ENCODE results near the gene HDAC3. TPM values are rescaled to one million over a fixed set of nuclear protein-coding genes. Genes with fewer than 3 reads are reported as not detected.

HDAC3 gene
- total and polyA plus RNA-seq, 9 donors: 39.8 to 62.2 (median 55.4) TPM

- H3K27ac ChIP-seq (ENCODE audit: low read length): no peak overlapping the region
- H3K9me3 ChIP-seq (replicated peaks; ENCODE audit: control insufficient read depth, low read depth, low read length): no peaks in the 10 kb centered on the region
- H3K4me3 ChIP-seq (ENCODE audit: low read length): no peak overlapping the region
- H3K36me3 ChIP-seq (ENCODE audit: control insufficient read depth, insufficient read depth, low read length): peaks cover 20% of the 10 kb centered on the region
- H3K27me3 ChIP-seq (ENCODE audit: control insufficient read depth, insufficient read depth, low read length): peaks cover 4% of the 10 kb centered on the region
- no peak for DNase-seq
- WGBS (ENCODE audit: insufficient coverage): 83% methylated on average over 3 of the region's 3 CpGs
- peaks cover 10% of the 10 kb centered on the region for H3K4me1 ChIP-seq (ENCODE audit: control insufficient read depth, insufficient read depth, low read length)
Observed at GRCh38 chr5:141647851-141648250, 11.2 kb upstream of the HDAC3 start.

DNA sequence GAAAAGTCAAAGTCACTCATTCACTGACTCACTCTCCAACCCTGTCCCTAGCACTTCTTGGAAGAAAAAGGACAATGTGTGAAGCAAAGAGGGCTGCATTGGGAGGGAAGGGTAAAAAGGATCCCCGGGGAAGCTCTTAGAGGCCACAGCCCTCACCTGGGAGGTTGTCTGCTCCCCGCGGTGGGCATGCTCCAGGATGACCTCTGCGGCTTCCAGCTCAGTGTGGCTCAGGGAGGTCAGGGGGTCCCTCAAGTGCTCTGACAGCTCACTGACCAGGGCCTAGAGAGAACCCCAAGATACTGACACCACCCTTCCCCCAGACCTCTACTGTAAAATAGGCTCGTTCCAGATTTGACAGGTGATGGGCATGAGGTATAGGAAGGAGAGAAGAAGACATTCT lies 10.6 kb upstream of the HDAC3 start:
- H3K4me3 ChIP-seq (ENCODE audit: low read length): no peak overlapping the region
- DNase-seq: no peak
- WGBS (ENCODE audit: insufficient coverage): 100% methylated on average over 3 of the region's 5 CpGs
- no peaks in the 10 kb centered on the region for H3K9me3 ChIP-seq (replicated peaks; ENCODE audit: control insufficient read depth, low read depth, low read length)
- H3K27me3 ChIP-seq (ENCODE audit: control insufficient read depth, insufficient read depth, low read length): peaks cover 4% of the 10 kb centered on the region
- H3K27ac ChIP-seq (ENCODE audit: low read length): no peak overlapping the region
- H3K36me3 ChIP-seq (ENCODE audit: control insufficient read depth, insufficient read depth, low read length): peaks cover 20% of the 10 kb centered on the region
- H3K4me1 ChIP-seq (ENCODE audit: control insufficient read depth, insufficient read depth, low read length): peaks cover 10% of the 10 kb centered on the region

GRCh38 chr5:141646026-141646425 lies 9.4 kb upstream of the HDAC3 start:
- WGBS (ENCODE audit: insufficient coverage): 100% methylated on average over 3 of the region's 6 CpGs
- H3K36me3 ChIP-seq (ENCODE audit: control insufficient read depth, insufficient read depth, low read length): peaks cover 23% of the 10 kb centered on the region

DNA sequence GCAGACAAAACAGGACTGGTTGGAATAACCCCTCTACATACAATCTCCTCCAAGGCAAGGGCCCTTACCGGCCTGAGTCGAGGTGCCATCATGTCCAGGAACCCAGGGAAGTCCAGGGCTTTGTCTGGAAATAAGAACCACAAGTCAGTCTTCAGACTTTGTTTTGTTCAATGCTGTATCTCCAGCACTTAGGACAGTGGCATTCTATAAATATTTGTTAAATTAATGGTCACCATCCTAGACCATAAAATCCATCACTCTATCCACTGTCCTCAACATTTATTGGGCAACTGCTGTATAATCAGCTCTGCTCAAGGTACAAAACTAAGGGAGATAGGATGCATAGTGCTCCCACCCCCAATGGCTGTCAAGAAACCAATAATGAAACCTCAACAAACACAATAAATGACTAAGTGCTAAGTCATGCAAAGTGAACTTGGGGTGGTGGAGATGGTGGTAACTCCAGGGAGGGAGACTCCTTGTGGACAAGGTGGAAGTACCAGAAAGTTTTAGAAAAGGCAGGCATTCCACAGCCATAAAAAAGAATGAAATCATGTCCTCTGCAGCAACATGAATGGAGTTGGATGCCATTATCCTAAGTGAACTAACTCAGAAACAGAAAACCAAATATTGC lies 5.1 kb upstream of the HDAC3 start:
- H3K36me3 ChIP-seq (ENCODE audit: control insufficient read depth, insufficient read depth, low read length): peaks cover 13% of the 10 kb centered on the region

More at GRCh38 chr5:141646026-141646425, 9.4 kb upstream of the HDAC3 start:
- H3K4me3 ChIP-seq (ENCODE audit: low read length): no peak overlapping the region
- no peak overlapping the region for H3K27ac ChIP-seq (ENCODE audit: low read length)
- peaks cover 2% of the 10 kb centered on the region for H3K27me3 ChIP-seq (ENCODE audit: control insufficient read depth, insufficient read depth, low read length)
- H3K9me3 ChIP-seq (replicated peaks; ENCODE audit: control insufficient read depth, low read depth, low read length): no peaks in the 10 kb centered on the region
- DNase-seq: no peak
- H3K4me1 ChIP-seq (ENCODE audit: control insufficient read depth, insufficient read depth, low read length): peaks cover 4% of the 10 kb centered on the region

DNA sequence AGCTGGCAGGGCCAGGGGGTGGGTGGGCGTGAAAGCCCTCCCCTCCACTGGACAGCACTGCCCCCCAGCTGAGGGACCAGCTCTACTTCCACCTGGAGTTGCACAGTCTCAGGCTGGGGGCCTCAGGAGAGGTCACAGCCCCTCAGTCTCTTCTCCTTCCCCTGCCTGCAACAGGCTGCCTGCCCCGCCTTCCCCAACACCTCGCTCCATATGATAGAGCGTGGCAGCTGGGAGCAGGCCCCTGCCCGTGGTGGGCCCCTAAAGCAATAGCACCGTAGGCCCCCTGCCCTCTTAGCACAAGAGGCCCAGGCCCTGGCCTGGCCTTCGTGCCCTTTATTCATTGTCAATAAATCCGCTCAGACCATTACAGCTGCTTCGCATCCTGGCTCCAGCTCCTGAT lies 4.0 kb upstream of the HDAC3 start:
- no peak overlapping the region for H3K4me3 ChIP-seq (ENCODE audit: low read length)
- peaks cover 8% of the 10 kb centered on the region for H3K36me3 ChIP-seq (ENCODE audit: control insufficient read depth, insufficient read depth, low read length)
- H3K27me3 ChIP-seq (ENCODE audit: control insufficient read depth, insufficient read depth, low read length): peaks cover 26% of the 10 kb centered on the region
- H3K9me3 ChIP-seq (replicated peaks; ENCODE audit: control insufficient read depth, low read depth, low read length): no peaks in the 10 kb centered on the region
- H3K4me1 ChIP-seq (ENCODE audit: control insufficient read depth, insufficient read depth, low read length): peaks cover 19% of the 10 kb centered on the region
- no peak for DNase-seq
- H3K27ac ChIP-seq (ENCODE audit: low read length): no peak overlapping the region
- WGBS (ENCODE audit: insufficient coverage): 59% methylated on average over 7 of the region's 9 CpGs

More for the DNA sequence above, 5.1 kb upstream of the HDAC3 start:
- Histone ChIP-seq H3K4me3 (ENCODE audit: low read length) (no peak overlapping the region), H3K9me3 (replicated peaks; ENCODE audit: control insufficient read depth, low read depth, low read length) (no peaks in the 10 kb centered on the region), H3K27me3 (ENCODE audit: control insufficient read depth, insufficient read depth, low read length) (peaks cover 26% of the 10 kb centered on the region), H3K27ac (ENCODE audit: low read length) (no peak overlapping the region), H3K4me1 (ENCODE audit: control insufficient read depth, insufficient read depth, low read length) (peaks cover 14% of the 10 kb centered on the region)
- no peak for DNase-seq
- 100% methylated on average over 2 of the region's 2 CpGs for WGBS (ENCODE audit: insufficient coverage)

GRCh38 chr5:141640051-141640415 lies 3.4 kb upstream of the HDAC3 start:
- Histone ChIP-seq H3K9me3 (replicated peaks; ENCODE audit: control insufficient read depth, low read depth, low read length) (no peaks in the 10 kb centered on the region), H3K27me3 (ENCODE audit: control insufficient read depth, insufficient read depth, low read length) (peaks cover 26% of the 10 kb centered on the region), H3K36me3 (ENCODE audit: control insufficient read depth, insufficient read depth, low read length) (peaks cover 8% of the 10 kb centered on the region), H3K4me3 (ENCODE audit: low read length) (no peak overlapping the region), H3K27ac (ENCODE audit: low read length) (no peak overlapping the region), H3K4me1 (ENCODE audit: control insufficient read depth, insufficient read depth, low read length) (peaks cover 24% of the 10 kb centered on the region)
- no peak for DNase-seq
- whole genome bisulfite sequencing (ENCODE audit: insufficient coverage): 74% methylated on average over 2 of the region's 3 CpGs

DNA sequence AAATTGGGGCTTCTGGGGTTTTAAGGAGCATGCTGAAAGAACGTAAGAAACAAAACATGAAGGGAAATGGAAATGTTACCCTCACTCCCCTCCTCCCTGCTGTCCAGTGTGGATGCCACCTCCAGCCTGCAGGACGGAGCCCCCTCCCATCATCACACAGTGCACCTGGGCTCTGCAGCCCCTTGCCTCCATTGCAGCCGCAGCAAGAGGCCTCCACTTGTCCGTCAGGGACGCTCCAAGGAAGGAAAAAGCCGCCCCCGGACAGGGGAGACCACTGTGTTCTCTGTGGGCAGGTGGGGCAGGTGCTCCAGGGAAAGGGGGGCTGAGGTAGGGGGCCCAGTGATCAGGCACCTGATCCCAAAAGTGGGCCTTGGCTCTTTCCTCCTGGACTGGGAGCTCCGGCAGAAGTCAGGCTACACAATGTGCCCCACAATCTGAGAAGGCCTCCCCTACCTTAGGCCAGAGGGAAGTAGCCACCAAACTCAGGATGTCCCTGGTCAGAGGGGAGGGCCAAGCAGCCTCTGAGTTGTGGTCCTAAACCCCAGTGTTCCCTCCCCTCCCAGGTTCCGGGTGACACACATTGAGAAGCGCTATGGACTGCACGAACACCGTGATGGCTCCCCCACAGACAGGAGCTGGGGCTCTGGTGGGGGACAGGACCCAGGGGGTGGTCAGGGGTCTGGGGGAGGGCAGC lies 2.9 kb upstream of the HDAC3 start:
- Histone ChIP-seq H3K27ac (ENCODE audit: low read length) (no peak overlapping the region), H3K4me3 (ENCODE audit: low read length) (no peak overlapping the region), H3K27me3 (ENCODE audit: control insufficient read depth, insufficient read depth, low read length) (peaks cover 26% of the 10 kb centered on the region), H3K36me3 (ENCODE audit: control insufficient read depth, insufficient read depth, low read length) (peaks cover 9% of the 10 kb centered on the region), H3K4me1 (ENCODE audit: control insufficient read depth, insufficient read depth, low read length) (peaks cover 26% of the 10 kb centered on the region), H3K9me3 (replicated peaks; ENCODE audit: control insufficient read depth, low read depth, low read length) (no peaks in the 10 kb centered on the region)
- WGBS (ENCODE audit: insufficient coverage): 84% methylated on average over 4 of the region's 12 CpGs
- no peak for DNase-seq

GRCh38 chr5:141638771-141639170 lies 2.1 kb upstream of the HDAC3 start:
- no CpG with 5 or more reads among the region's 2 CpGs for WGBS (ENCODE audit: insufficient coverage)
- peaks cover 26% of the 10 kb centered on the region for H3K4me1 ChIP-seq (ENCODE audit: control insufficient read depth, insufficient read depth, low read length)

GRCh38 chr5:141637767-141638419 lies 1.2 kb upstream of the HDAC3 start:
- Histone ChIP-seq H3K27me3 (ENCODE audit: control insufficient read depth, insufficient read depth, low read length) (peaks cover 26% of the 10 kb centered on the region), H3K36me3 (ENCODE audit: control insufficient read depth, insufficient read depth, low read length) (peaks cover 7% of the 10 kb centered on the region), H3K27ac (ENCODE audit: low read length) (no peak overlapping the region), H3K9me3 (replicated peaks; ENCODE audit: control insufficient read depth, low read depth, low read length) (no peaks in the 10 kb centered on the region), H3K4me1 (ENCODE audit: control insufficient read depth, insufficient read depth, low read length) (peaks cover 26% of the 10 kb centered on the region), H3K4me3 (ENCODE audit: low read length) (peak overlapping the region; percentile 99)
- WGBS (ENCODE audit: insufficient coverage): 3% methylated on average over 31 of the region's 40 CpGs
- peak; percentile 68 for DNase-seq

More at GRCh38 chr5:141638771-141639170, 2.1 kb upstream of the HDAC3 start:
- Histone ChIP-seq H3K4me3 (ENCODE audit: low read length) (no peak overlapping the region), H3K27me3 (ENCODE audit: control insufficient read depth, insufficient read depth, low read length) (peaks cover 26% of the 10 kb centered on the region), H3K9me3 (replicated peaks; ENCODE audit: control insufficient read depth, low read depth, low read length) (no peaks in the 10 kb centered on the region), H3K27ac (ENCODE audit: low read length) (no peak overlapping the region), H3K36me3 (ENCODE audit: control insufficient read depth, insufficient read depth, low read length) (peaks cover 7% of the 10 kb centered on the region)
- DNase-seq: no peak

DNA sequence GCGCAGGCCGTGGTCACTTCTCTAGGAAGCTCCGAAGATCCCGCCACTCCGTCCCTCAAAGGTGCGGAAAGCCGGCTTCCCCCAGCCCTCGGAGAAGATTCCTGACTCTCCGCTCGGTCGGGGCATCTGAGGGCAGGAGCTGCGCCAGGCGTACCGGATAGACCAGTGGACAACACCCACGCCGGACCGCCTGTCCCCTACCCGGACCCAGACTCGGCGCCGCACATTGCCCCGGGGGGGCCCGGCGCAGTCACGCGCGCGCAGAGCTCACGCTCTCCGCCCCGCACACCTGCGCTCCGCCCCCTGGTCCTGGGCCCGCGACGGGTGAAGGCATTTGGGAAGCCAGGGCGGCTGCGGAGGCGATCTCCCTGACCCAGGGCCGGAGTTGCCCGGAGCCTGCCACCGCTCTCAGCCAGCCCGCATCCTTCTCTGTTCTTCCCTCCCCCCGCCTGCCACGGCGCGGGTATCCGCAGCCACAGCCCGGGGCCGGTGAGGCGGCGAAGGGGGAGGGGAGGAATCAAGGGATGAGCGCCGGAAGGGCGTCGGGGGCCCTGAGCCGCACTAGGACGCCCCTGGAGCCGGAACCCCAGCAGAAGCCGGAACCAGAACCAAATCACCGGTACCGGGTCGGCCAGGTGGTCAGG lies 596 bp upstream of the HDAC3 start:
- peak overlapping the region; percentile 99 for H3K4me3 ChIP-seq (ENCODE audit: low read length)
- peaks cover 26% of the 10 kb centered on the region for H3K4me1 ChIP-seq (ENCODE audit: control insufficient read depth, insufficient read depth, low read length)
- no peak for DNase-seq
- H3K27me3 ChIP-seq (ENCODE audit: control insufficient read depth, insufficient read depth, low read length): peaks cover 26% of the 10 kb centered on the region
- no peaks in the 10 kb centered on the region for H3K9me3 ChIP-seq (replicated peaks; ENCODE audit: control insufficient read depth, low read depth, low read length)
- H3K36me3 ChIP-seq (ENCODE audit: control insufficient read depth, insufficient read depth, low read length): peaks cover 13% of the 10 kb centered on the region
- 1% methylated on average over 54 of the region's 63 CpGs for WGBS (ENCODE audit: insufficient coverage)
- H3K27ac ChIP-seq (ENCODE audit: low read length): peak overlapping the region; percentile 51

Data from muscle of leg (tissue), 11 donors.